Uterus (tissue), 2 donors: ENCODE results near the gene TOM1.

Source experiments
- POLR2A ChIP-seq, 2 donors: fragments of 450-650 bp; IDR thresholded peaks; one replicate each; pipeline ENCODE4 v1.6.1; 2016; ENCODE audit warnings: antibody characterized with exemption in 2 of 2, mild to moderate bottlenecking in 1 of 2, moderate library complexity in 1 of 2
- TF ChIP-seq, protein P1 (sequence below), 4 experiments: fragments of 200-600 bp in 2 of 4; fragments of 450-650 bp in 2 of 4; sonication (generic) in 2 of 4; IDR thresholded peaks; one replicate each; pipeline ENCODE4 v1.5.1; 2016 to 2019; ENCODE audit warnings: antibody characterized with exemption in 4 of 4, mild to moderate bottlenecking in 2 of 4, moderate library complexity in 1 of 4

DNA sequence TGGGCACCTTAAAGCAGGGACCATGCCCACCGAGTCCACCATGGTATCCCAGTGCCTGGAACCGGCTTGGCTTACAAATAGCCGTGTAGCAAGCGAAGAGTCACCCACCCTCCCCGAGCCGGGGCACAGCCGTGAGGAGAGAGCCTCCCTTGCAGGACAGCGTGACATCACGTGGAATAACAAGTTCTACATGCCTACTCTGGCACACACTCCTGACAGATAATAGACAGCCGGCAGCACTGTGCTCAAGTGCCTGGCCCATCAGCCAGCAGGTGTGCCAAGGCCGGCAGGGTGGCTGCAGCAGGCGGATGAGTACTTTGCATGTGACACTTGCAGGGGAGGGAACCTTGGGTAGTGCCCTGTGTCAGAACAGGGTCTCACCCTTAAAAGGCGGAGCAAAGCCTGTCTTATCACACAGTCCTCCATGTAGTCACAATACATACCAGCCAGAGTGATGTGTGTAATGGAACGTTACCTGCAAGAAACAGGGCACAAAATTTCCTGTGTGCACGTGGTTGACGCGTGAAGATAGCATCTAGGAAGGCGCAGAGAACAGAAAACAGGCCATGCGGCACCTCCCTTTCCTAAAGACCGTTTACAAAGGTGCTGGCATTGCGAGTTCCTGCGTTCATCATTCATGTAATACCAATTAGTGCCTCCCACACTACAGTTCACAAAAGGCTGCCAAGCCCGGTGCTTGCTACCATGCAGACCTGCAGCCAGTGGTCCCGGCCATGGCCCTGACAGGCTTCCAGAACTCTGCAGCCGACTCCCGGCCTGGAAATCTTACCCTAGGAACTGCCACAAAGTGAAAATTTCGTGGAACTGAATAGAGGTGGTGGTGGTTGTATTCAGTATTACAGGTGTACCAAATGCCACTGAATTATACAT lies 16.4 kb downstream of the TOM1 start:
- TF ChIP-seq POLR2A (IDR thresholded peaks at IDR 0.05): no peak
- TF ChIP-seq, protein P1, sequence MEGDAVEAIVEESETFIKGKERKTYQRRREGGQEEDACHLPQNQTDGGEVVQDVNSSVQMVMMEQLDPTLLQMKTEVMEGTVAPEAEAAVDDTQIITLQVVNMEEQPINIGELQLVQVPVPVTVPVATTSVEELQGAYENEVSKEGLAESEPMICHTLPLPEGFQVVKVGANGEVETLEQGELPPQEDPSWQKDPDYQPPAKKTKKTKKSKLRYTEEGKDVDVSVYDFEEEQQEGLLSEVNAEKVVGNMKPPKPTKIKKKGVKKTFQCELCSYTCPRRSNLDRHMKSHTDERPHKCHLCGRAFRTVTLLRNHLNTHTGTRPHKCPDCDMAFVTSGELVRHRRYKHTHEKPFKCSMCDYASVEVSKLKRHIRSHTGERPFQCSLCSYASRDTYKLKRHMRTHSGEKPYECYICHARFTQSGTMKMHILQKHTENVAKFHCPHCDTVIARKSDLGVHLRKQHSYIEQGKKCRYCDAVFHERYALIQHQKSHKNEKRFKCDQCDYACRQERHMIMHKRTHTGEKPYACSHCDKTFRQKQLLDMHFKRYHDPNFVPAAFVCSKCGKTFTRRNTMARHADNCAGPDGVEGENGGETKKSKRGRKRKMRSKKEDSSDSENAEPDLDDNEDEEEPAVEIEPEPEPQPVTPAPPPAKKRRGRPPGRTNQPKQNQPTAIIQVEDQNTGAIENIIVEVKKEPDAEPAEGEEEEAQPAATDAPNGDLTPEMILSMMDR (IDR thresholded peaks at IDR 0.05): no peak
